IMR-90 (cell line): Measurements from ENCODE around the gene TMEM176A. TPM values are rescaled to one million over a fixed set of nuclear protein-coding genes. Genes with fewer than 3 reads are reported as not detected.

Experiments
- ATAC-seq: fragments of 200-7000 bp; cut with Tn5 transposase; 2 replicates; pipeline ENCODE4 v1.9.1; 2020; ENCODE audit warnings: low read depth, mild to moderate bottlenecking, moderate library complexity
- BruUV-seq: library from RNA; stranded (reverse); fragments of 400-500 nt; replicated peaks from 2 replicates; lab custom pipeline; 2021; lab: Mats Ljungman, UMichigan
- CTCF ChIA-PET: fragments of 300-600 bp; formaldehyde crosslinking; extraction: SDS; loops from one replicate; lab custom pipeline; 2021; ENCODE audit warnings: antibody characterized with exemption; lab: Yijun Ruan, JAX
- POLR2A ChIA-PET: fragments of 300-600 bp; sonication (Branson Sonifier 250); formaldehyde crosslinking; loops from one replicate; lab custom pipeline; 2022; ENCODE audit warnings: antibody characterized with exemption; ENCODE audit not compliant: unreplicated experiment; lab: Charles Lee
- DNase-seq: peaks from one replicate; pipeline ENCODE4 v3.0.0; 2013
- H2AFZ ChIP-seq: replicated peaks from 2 replicates; pipeline ENCODE3; 2013; ENCODE audit warnings: low read length, mild to moderate bottlenecking; ENCODE audit not compliant: poor library complexity
- H2AK5ac ChIP-seq: 2 replicates; pipeline ENCODE4 v1.6.1; 2013; ENCODE audit warnings: low read depth, low read length, inconsistent platforms
- H2AK9ac ChIP-seq: replicated peaks from 2 replicates; pipeline ENCODE3; 2013; ENCODE audit warnings: mild to moderate bottlenecking, low read depth, low read length, moderate library complexity; ENCODE audit not compliant: poor library complexity
- H2BK120ac ChIP-seq: 2 replicates; pipeline ENCODE4 v1.6.1; 2013; ENCODE audit warnings: low read depth, low read length, inconsistent platforms
- H2BK15ac ChIP-seq: 3 replicates; pipeline ENCODE4 v1.6.1; 2013; ENCODE audit warnings: low read depth, low read length, inconsistent platforms
- H2BK20ac ChIP-seq: 2 replicates; pipeline ENCODE4 v1.6.1; 2013; ENCODE audit warnings: low read depth, mild to moderate bottlenecking, inconsistent platforms, low read length, moderate library complexity
- H2BK5ac ChIP-seq: 2 replicates; pipeline ENCODE4 v1.6.1; 2013; ENCODE audit warnings: mild to moderate bottlenecking, low read depth, low read length, inconsistent platforms; ENCODE audit not compliant: poor library complexity, severe bottlenecking
- H3K14ac ChIP-seq: replicated peaks from 2 replicates; pipeline ENCODE4 v1.6.1; 2013; ENCODE audit warnings: low read depth, low read length, inconsistent platforms
- H3K18ac ChIP-seq: 2 replicates; pipeline ENCODE4 v1.6.1; 2013; ENCODE audit warnings: low read depth, low read length, control low read depth
- H3K23ac ChIP-seq: 2 replicates; pipeline ENCODE4 v1.6.1; 2013; ENCODE audit warnings: low read depth, low read length, inconsistent platforms
- H3K27ac ChIP-seq: 2 replicates; pipeline ENCODE4 v1.5.1; 2013; ENCODE audit warnings: mild to moderate bottlenecking, control low read depth, low read length; ENCODE audit not compliant: insufficient read depth
- H3K27me3 ChIP-seq: 2 replicates; pipeline ENCODE4 v1.6.1; 2013; ENCODE audit warnings: low read length; ENCODE audit not compliant: control insufficient read depth, insufficient read depth
- H3K36me3 ChIP-seq: 2 replicates; pipeline ENCODE4 v1.6.1; 2013; ENCODE audit warnings: low read length, mixed read lengths; ENCODE audit not compliant: control insufficient read depth, insufficient read depth
- H3K4ac ChIP-seq: 2 replicates; pipeline ENCODE4 v1.6.1; 2013; ENCODE audit warnings: low read depth, low read length, inconsistent platforms
- H3K4me1 ChIP-seq: 2 replicates; pipeline ENCODE4 v1.6.1; 2013; ENCODE audit warnings: low read length, mixed read lengths; ENCODE audit not compliant: control insufficient read depth, insufficient read depth
- H3K4me2 ChIP-seq: 2 replicates; pipeline ENCODE4 v1.6.1; 2013; ENCODE audit warnings: low read depth, mild to moderate bottlenecking, control low read depth, low read length, moderate library complexity
- H3K4me3 ChIP-seq: 2 replicates; pipeline ENCODE4 v1.5.1; 2013; ENCODE audit warnings: low read depth, mild to moderate bottlenecking, control low read depth, low read length, moderate library complexity; ENCODE audit not compliant: insufficient read depth
- H3K56ac ChIP-seq: 2 replicates; pipeline ENCODE4 v1.6.1; 2013; ENCODE audit warnings: low read length, inconsistent platforms; ENCODE audit not compliant: insufficient read depth; ENCODE audit errors: extremely low read depth
- H3K79me1 ChIP-seq, 2 experiments: 2 replicates each; pipeline ENCODE4 v1.6.1; 2013; ENCODE audit warnings: low read length in 2 of 2, inconsistent platforms in 1 of 2, low read depth in 1 of 2
- H3K9ac ChIP-seq: 2 replicates; pipeline ENCODE4 v1.6.1; 2013; ENCODE audit warnings: low read depth, low read length, control low read depth
- H3K9me1 ChIP-seq: 2 replicates; pipeline ENCODE4 v1.6.1; 2013; ENCODE audit warnings: low read length, inconsistent platforms; ENCODE audit not compliant: insufficient read depth
- H3K9me3 ChIP-seq: 2 replicates; pipeline ENCODE4 v1.6.1; 2013; ENCODE audit warnings: low read length; ENCODE audit not compliant: control insufficient read depth, insufficient read depth
- H4K20me1 ChIP-seq: 2 replicates; pipeline ENCODE4 v1.6.1; 2013; ENCODE audit warnings: low read length, inconsistent platforms; ENCODE audit not compliant: insufficient read depth
- H4K5ac ChIP-seq: 2 replicates; pipeline ENCODE4 v1.6.1; 2013; ENCODE audit warnings: mild to moderate bottlenecking, low read depth, low read length, control low read depth
- H4K8ac ChIP-seq, 2 experiments: 2 replicates each; pipeline ENCODE4 v1.6.1; 2013; ENCODE audit warnings: low read depth in 2 of 2, low read length in 2 of 2, control low read depth in 1 of 2, inconsistent platforms in 1 of 2
- H4K91ac ChIP-seq: 2 replicates; pipeline ENCODE4 v1.6.1; 2013; ENCODE audit warnings: low read depth, low read length, inconsistent platforms; ENCODE audit not compliant: insufficient read depth
- CEBPB ChIP-seq: IDR thresholded peaks from 2 replicates; pipeline ENCODE4 v1.6.1; 2012; ENCODE audit warnings: low read depth, low read length, improper control_type of control experiment
- CTCF ChIP-seq: conservative IDR thresholded peaks from 2 replicates; pipeline ENCODE4 v1.5.1; 2012; ENCODE audit warnings: mild to moderate bottlenecking, low read depth, low read length, improper control_type of control experiment
- WGBS, 2 experiments: methylation state at CpG; one replicate each; pipeline versions ENCODE4 v1.1.5 to v1.1.7; 2013; ENCODE audit warnings: missing lambda C conversion rate in 2 of 2; ENCODE audit not compliant: insufficient read length in 1 of 2; ENCODE audit errors: extremely low coverage in 2 of 2; 5-methylcytosine and 5-hydroxymethylcytosine counted together
- dilution Hi-C: fragments of 300-500 bp; cut with HindIII; formaldehyde crosslinking; loops from one replicate; pipeline ENCODE4 v1.14.3; 2018; ENCODE audit warnings: low sequenced_read_pairs; ENCODE audit not compliant: unreplicated experiment
- in situ Hi-C: fragments of 300-500 bp; cut with MboI; formaldehyde crosslinking; loops from 3 replicates; pipeline ENCODE4 v1.14.3; 2019; ENCODE audit warnings: low sequenced_read_pairs, inconsistent platforms, mixed read lengths
- intact Hi-C: fragments of 100-400 bp; cut with micrococcal nuclease; formaldehyde crosslinking; loops from 2 replicates; pipeline ENCODE4 v1.10.0; 2022
- polyA plus RNA-seq, 3 experiments: library from polyadenylated mRNA; depleted of rRNA; stranded (reverse); fragments of >200 nt; gene quantifications; 2 replicates each; pipeline ENCODE4 v1.2.3, GENCODE V29; 2012; ENCODE audit warnings: low replicate concordance in 1 of 3
- total RNA-seq: library from RNA; depleted of rRNA; stranded (reverse); fragments of >200 nt; gene quantifications from 2 replicates; pipeline ENCODE4 v1.2.3, GENCODE V29; 2012

TMEM176A gene
- total and polyA plus RNA-seq, 2 of the 4 experiments (the other 2 are of a cell fraction) = not detected

GRCh38 chr7:150781103-150781502, 19.5 kb upstream of the TMEM176A start:
- Histone ChIP-seq H2BK5ac (peak overlapping the region; percentile 84), H3K9ac (no peak overlapping the region), H4K8ac (peak overlapping the region in 1 of 2 experiments; percentile 90; a peak in 1 of 4 replicates), H3K36me3 (peaks cover 1% of the 10 kb centered on the region; the same call in 1 of the 2 replicates), H3K79me1 (no peaks in the 10 kb centered on the region), H3K4me2 (no peak overlapping the region), H3K4me1 (peaks cover 26% of the 10 kb centered on the region), H3K27ac (peak overlapping the region; percentile 100; the same call in 1 of the 2 replicates), H3K27me3 (no peaks in the 10 kb centered on the region), H3K18ac (no peak overlapping the region), H2BK15ac (no peak overlapping the region; the same call in 2 of the 3 replicates), H2AK9ac (no peak overlapping the region), H3K23ac (no peak overlapping the region), H4K5ac (no peak overlapping the region), H3K14ac (no peak overlapping the region), H4K91ac (no peak overlapping the region), H4K20me1 (no peaks in the 10 kb centered on the region), H2BK120ac (peak overlapping the region; percentile 100; the same call in 1 of the 2 replicates), H2AFZ (no peak overlapping the region), H3K9me1 (peaks cover 9% of the 10 kb centered on the region; the same call in 1 of the 2 replicates), H3K56ac (peak overlapping the region; percentile 86; the same call in 1 of the 2 replicates), H3K4ac (no peak overlapping the region), H3K4me3 (no peak overlapping the region), H3K9me3 (no peaks in the 10 kb centered on the region), H2BK20ac (no peak overlapping the region), H2AK5ac (no peak overlapping the region)
- CTCF ChIA-PET = interaction anchor here (0.6 to 1.6 kb wide), 4 partner anchors 22 to 460 kb away, joined by 3 read pairs; no protein-coding TSS in a partner anchor
- TF ChIP-seq CTCF (no peak), CEBPB (peak; percentile 84)
- dilution Hi-C loops = no loop called here
- no TSS peak for BruUV-seq
- POLR2A ChIA-PET = no interaction called here
- DNase-seq (peak; percentile 81), ATAC-seq (peak; percentile 73)
- in situ Hi-C loops = loop anchor here (25.0 kb wide), 1 partner anchor 331 kb away; no protein-coding TSS in a partner anchor
- 0% methylated on average over 1 of the region's 3 CpGs; no CpG with 5 or more reads in 1 of the 2 experiments for WGBS, 2 experiments
- intact Hi-C loops = no loop called here
